ENCODE data around the gene UBR4. TPM values are rescaled to one million over a fixed set of nuclear protein-coding genes. Genes with fewer than 3 reads are reported as not detected.

UBR4 gene
- total RNA-seq, 1 experiment from 2014 or later = 201 TPM

DNA sequence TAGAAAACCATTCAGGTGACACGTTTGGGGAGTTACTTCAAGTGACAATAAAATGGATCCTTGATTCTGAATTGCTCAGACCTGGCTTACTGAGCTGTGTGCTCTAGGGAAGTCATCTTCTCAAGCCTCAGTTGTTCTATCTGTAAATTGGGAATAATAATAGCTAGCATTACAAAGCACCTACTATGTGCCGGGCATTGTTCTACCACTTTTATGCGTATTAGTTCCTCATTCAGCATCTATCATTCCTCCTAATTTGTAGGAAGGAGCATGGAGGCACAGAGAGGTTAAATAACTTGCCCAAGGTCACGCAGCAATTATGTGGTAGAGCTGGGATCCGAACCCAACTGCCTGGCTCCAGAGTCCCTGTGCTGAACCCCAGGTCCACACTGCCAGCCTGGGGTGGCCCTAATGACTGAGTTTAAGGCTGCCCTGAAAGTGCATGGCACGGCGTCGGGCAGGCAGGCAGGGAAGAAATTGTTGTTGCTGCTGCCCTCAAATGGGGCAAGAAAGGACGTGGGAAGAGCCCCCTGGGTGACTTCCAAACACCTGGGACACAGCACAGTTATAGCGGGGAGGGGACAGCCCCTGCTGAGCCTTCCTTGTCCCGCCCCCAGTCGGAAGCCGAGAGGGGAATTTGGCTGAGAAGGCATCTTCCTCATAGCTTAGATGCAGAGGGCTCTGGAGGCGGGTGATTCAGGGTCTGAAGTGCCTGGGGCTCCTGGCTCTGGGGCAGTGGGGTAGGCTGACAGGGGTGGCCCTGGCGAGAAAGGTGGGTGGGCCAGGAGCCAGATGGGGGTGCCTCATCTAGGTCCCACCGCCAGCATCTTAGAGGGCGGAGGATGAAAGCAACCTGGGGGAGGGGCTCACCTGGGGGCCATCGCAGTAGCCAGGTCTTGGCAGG, 167.1 kb downstream of the UBR4 start:
- H3K9me2 ChIP-seq (replicated peaks; ENCODE audit: insufficient read depth, low read length) = no peaks in the 10 kb centered on the region
- DNase-seq = no peak
- no peak overlapping the region for H3K4me3 ChIP-seq (ENCODE audit: low read length)
- H2AFZ ChIP-seq (ENCODE audit: low read length) = no peak overlapping the region
- no peak overlapping the region for H3K27ac ChIP-seq (ENCODE audit: low read length)
- no peaks in the 10 kb centered on the region for H3K9me3 ChIP-seq (ENCODE audit: low read length)
- no peak overlapping the region for H3K4me2 ChIP-seq (ENCODE audit: low read depth, low read length, poor library complexity, severe bottlenecking)
- no peaks in the 10 kb centered on the region for H3K79me2 ChIP-seq (ENCODE audit: low read length)
- no peak overlapping the region for H3K9ac ChIP-seq (ENCODE audit: low read length)
- no peaks in the 10 kb centered on the region for H3K27me3 ChIP-seq (ENCODE audit: low read length)
- H4K20me1 ChIP-seq (ENCODE audit: insufficient read depth, low read depth, low read length) = no peaks in the 10 kb centered on the region
- H3K4me1 ChIP-seq (ENCODE audit: low read length) = no peaks in the 10 kb centered on the region
- no peaks in the 10 kb centered on the region for H3K36me3 ChIP-seq (ENCODE audit: insufficient read depth, low read length)

DNA sequence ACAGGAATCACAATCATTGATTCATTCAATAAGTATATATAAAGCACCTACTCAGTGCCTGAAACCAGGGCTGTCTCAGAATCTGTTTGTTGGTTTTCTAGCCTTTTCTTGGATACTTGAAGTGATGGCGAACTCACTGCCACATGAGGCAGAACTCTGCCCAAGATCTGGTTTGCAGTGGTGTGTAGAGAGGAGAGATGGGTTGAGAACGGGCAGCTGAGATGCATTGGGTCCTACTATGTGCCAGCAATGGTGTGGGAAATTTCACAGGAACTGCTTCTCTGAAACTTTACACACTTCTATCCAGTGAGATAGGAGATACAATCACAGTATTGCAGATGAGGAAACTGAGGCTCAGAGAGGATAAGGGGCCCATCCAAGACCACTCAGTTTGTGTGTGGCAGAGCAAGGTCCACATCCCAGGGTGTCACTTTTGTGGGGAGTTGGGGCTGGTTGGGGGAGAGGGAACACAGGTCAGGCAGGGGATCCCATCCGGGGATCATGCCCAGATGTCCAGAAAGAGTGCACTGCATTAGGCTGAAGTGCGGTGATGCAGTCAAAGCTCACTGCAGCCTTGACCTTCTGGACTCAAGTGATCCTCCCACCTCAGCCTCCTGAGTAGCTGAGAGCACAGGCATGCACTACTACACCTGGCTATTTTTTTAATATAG, 169.9 kb downstream of the UBR4 start:
- no peak overlapping the region for H3K9ac ChIP-seq (ENCODE audit: low read length)
- no peaks in the 10 kb centered on the region for H3K79me2 ChIP-seq (ENCODE audit: low read length)
- no peaks in the 10 kb centered on the region for H3K27me3 ChIP-seq (ENCODE audit: low read length)
- H3K9me2 ChIP-seq (replicated peaks; ENCODE audit: insufficient read depth, low read length) = no peaks in the 10 kb centered on the region
- no peaks in the 10 kb centered on the region for H3K9me3 ChIP-seq (ENCODE audit: low read length)
- no peak overlapping the region for H3K4me2 ChIP-seq (ENCODE audit: low read depth, low read length, poor library complexity, severe bottlenecking)
- no peak overlapping the region for H2AFZ ChIP-seq (ENCODE audit: low read length)
- no peaks in the 10 kb centered on the region for H3K4me1 ChIP-seq (ENCODE audit: low read length)
- H3K36me3 ChIP-seq (ENCODE audit: insufficient read depth, low read length) = no peaks in the 10 kb centered on the region
- no peaks in the 10 kb centered on the region for H4K20me1 ChIP-seq (ENCODE audit: insufficient read depth, low read depth, low read length)
- H3K4me3 ChIP-seq (ENCODE audit: low read length) = no peak overlapping the region
- no peak overlapping the region for H3K27ac ChIP-seq (ENCODE audit: low read length)
- DNase-seq = no peak

DNA sequence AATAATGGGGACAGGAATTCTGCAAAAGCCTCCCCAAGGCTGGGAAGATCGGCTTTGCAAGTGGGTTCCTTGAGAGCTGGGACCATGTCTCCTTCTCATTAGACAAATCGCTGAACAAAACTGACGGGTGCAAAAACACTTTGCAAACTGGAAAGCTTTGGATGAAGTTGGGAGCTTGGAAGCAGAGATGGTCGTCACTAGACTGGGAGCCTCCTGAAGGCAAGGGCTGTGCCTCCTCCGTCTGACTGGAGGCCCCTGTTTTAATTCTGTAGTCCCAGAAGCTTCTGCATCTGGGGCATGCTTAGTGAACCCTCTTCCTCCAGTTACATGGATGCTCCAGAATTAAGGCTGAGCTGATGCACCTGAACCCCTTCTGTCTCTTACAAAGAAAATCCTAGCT, 171.3 kb downstream of the UBR4 start:
- Histone ChIP-seq H3K4me1 (ENCODE audit: low read length) (no peaks in the 10 kb centered on the region), H3K9me3 (ENCODE audit: low read length) (no peaks in the 10 kb centered on the region)

DNA sequence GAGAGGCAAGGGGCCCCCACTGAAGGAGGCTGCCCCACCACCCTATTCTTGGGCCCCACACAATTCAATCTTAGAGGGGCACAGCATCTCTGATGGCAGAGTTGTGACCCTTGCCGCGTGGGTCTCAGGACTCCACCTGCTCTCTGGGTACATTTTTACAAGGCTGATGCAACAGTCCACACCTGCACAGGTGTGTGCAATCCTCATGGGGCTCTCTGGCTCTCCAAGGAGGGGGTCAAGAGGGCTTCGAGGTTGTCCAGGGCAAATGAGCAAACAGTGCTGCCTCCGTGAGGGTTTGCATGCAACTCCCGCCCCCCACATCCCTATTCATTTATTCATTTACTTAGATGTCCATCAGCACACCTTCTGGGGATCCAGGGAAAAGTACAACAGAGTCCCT, 172.0 kb downstream of the UBR4 start:
- Histone ChIP-seq H4K20me1 (ENCODE audit: insufficient read depth, low read depth, low read length) (no peaks in the 10 kb centered on the region), H3K9ac (ENCODE audit: low read length) (no peak overlapping the region), H3K79me2 (ENCODE audit: low read length) (no peaks in the 10 kb centered on the region), H3K4me3 (ENCODE audit: low read length) (no peak overlapping the region), H3K4me2 (ENCODE audit: low read depth, low read length, poor library complexity, severe bottlenecking) (no peak overlapping the region), H3K4me1 (ENCODE audit: low read length) (no peaks in the 10 kb centered on the region), H3K27me3 (ENCODE audit: low read length) (no peaks in the 10 kb centered on the region), H3K36me3 (ENCODE audit: insufficient read depth, low read length) (no peaks in the 10 kb centered on the region), H2AFZ (ENCODE audit: low read length) (no peak overlapping the region), H3K9me3 (ENCODE audit: low read length) (no peaks in the 10 kb centered on the region), H3K27ac (ENCODE audit: low read length) (no peak overlapping the region), H3K9me2 (replicated peaks; ENCODE audit: insufficient read depth, low read length) (no peaks in the 10 kb centered on the region)
- no peak for DNase-seq

More for the DNA sequence above, 171.3 kb downstream of the UBR4 start:
- no peak for DNase-seq
- Histone ChIP-seq H3K36me3 (ENCODE audit: insufficient read depth, low read length) (no peaks in the 10 kb centered on the region), H3K27ac (ENCODE audit: low read length) (no peak overlapping the region), H3K4me2 (ENCODE audit: low read depth, low read length, poor library complexity, severe bottlenecking) (no peak overlapping the region), H4K20me1 (ENCODE audit: insufficient read depth, low read depth, low read length) (no peaks in the 10 kb centered on the region), H3K79me2 (ENCODE audit: low read length) (no peaks in the 10 kb centered on the region), H3K9ac (ENCODE audit: low read length) (no peak overlapping the region), H3K27me3 (ENCODE audit: low read length) (no peaks in the 10 kb centered on the region), H3K4me3 (ENCODE audit: low read length) (no peak overlapping the region), H2AFZ (ENCODE audit: low read length) (no peak overlapping the region), H3K9me2 (replicated peaks; ENCODE audit: insufficient read depth, low read length) (no peaks in the 10 kb centered on the region)

DNA sequence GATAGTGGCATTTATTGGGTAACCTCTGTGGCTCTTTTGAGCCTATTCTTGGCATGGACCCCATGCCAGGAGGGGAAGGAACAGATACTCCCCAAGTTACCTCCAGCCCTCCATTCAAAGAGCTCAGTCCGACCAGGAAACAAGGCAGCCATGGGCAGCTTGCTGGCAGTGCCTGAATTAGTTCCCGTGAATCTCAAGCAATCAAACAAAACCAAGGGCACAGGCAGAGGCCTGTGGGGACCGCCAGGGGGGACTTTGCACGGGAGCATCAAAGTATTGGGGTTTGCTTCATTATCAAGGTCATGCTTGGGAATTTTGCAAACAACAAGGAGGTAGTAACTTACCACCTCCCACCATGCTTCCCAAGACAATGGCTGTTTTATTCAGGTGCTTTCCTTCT, 172.4 kb downstream of the UBR4 start:
- no peaks in the 10 kb centered on the region for H3K4me1 ChIP-seq (ENCODE audit: low read length)
- H3K79me2 ChIP-seq (ENCODE audit: low read length) = no peaks in the 10 kb centered on the region
- H3K9me2 ChIP-seq (replicated peaks; ENCODE audit: insufficient read depth, low read length) = no peaks in the 10 kb centered on the region
- no peaks in the 10 kb centered on the region for H3K27me3 ChIP-seq (ENCODE audit: low read length)
- H3K4me3 ChIP-seq (ENCODE audit: low read length) = no peak overlapping the region
- H3K9ac ChIP-seq (ENCODE audit: low read length) = no peak overlapping the region
- no peaks in the 10 kb centered on the region for H4K20me1 ChIP-seq (ENCODE audit: insufficient read depth, low read depth, low read length)
- no peak overlapping the region for H3K27ac ChIP-seq (ENCODE audit: low read length)
- DNase-seq = no peak
- H2AFZ ChIP-seq (ENCODE audit: low read length) = no peak overlapping the region
- H3K36me3 ChIP-seq (ENCODE audit: insufficient read depth, low read length) = no peaks in the 10 kb centered on the region
- no peak overlapping the region for H3K4me2 ChIP-seq (ENCODE audit: low read depth, low read length, poor library complexity, severe bottlenecking)
- H3K9me3 ChIP-seq (ENCODE audit: low read length) = no peaks in the 10 kb centered on the region

DNA sequence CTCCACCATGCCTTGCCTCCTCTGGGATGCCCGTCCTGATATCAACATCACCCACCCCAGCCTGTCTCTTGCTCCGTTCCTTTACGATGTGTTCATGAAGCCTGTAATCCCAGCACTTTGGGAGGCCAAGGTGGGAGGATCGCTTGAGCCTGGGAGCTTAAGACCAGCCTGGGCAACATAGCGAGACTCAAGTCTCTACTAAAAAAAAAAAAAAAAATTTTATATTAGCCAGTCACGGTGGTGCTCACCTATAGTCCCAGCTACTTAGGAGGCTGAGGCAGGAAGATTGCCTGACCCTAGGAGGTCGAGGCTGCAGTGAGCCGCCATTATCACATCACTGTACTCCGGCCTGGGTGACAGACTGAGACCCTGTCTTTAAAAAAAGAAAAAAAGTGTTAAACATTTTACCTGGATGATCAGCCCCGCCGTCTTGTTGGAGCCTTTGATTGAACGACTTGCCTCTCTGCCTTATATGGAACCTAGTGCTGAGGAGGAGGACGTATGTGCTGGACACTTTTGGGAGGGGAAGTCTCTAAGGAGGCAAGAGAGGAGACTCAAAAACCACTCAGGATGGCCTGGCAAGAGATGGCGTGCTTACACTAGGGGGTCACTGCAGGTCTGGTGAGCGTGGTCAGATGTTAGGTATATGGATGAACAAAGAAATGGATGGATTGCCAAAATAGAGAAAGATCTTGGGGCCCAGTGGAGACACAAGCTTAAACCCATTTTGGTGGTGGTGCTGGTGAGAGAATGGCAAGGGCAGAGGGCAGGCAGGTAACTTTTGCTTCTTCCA, 173.1 kb downstream of the UBR4 start:
- DNase-seq = no peak
- no peak overlapping the region for H3K4me3 ChIP-seq (ENCODE audit: low read length)

DNA sequence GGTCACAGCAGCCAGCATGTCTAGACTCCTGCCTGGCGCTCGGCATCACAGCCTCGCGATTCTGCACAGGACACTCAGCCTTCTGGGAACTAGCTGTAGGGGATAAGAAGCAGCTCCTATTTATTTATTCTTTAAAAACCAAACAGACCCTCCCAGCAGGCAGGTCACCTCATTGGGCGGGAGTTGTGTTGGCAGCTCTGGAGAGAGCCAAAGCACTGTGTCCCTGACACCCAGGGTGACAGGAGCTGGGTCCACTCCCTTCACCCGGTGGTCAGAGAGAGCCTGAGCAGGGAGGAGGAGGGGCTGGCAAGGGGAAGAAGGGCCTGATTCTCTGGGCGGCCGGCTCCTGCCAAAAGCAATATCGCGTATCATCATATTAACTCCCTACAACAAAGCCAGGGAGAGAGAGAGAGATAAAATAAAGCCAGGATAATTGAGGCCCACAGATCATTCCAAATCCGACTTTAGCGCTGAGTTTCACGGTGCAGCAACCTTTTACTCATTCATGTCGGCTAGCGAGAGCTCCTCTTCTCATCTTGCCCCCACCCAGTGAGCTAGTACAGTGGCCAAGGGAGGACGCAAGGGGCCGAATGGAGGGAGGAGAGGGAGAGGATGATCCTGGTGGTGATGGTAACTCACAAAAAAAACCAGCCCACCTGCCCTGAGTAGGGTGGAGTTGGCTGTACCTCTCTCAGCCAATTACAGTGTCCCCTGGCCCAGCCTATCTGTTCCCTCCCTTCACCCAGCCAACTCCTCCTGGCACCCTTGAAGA, 173.8 kb downstream of the UBR4 start:
- no peak overlapping the region for H3K9ac ChIP-seq (ENCODE audit: low read length)
- H4K20me1 ChIP-seq (ENCODE audit: insufficient read depth, low read depth, low read length) = no peaks in the 10 kb centered on the region
- no peaks in the 10 kb centered on the region for H3K9me2 ChIP-seq (replicated peaks; ENCODE audit: insufficient read depth, low read length)
- no peaks in the 10 kb centered on the region for H3K79me2 ChIP-seq (ENCODE audit: low read length)
- H2AFZ ChIP-seq (ENCODE audit: low read length) = no peak overlapping the region
- no peak overlapping the region for H3K4me3 ChIP-seq (ENCODE audit: low read length)
- no peaks in the 10 kb centered on the region for H3K4me1 ChIP-seq (ENCODE audit: low read length)
- DNase-seq = no peak
- no peak overlapping the region for H3K27ac ChIP-seq (ENCODE audit: low read length)
- no peaks in the 10 kb centered on the region for H3K9me3 ChIP-seq (ENCODE audit: low read length)
- H3K36me3 ChIP-seq (ENCODE audit: insufficient read depth, low read length) = no peaks in the 10 kb centered on the region
- no peak overlapping the region for H3K4me2 ChIP-seq (ENCODE audit: low read depth, low read length, poor library complexity, severe bottlenecking)
- H3K27me3 ChIP-seq (ENCODE audit: low read length) = no peaks in the 10 kb centered on the region

More for the DNA sequence above, 173.1 kb downstream of the UBR4 start:
- Histone ChIP-seq H3K36me3 (ENCODE audit: insufficient read depth, low read length) (no peaks in the 10 kb centered on the region), H2AFZ (ENCODE audit: low read length) (no peak overlapping the region), H3K4me2 (ENCODE audit: low read depth, low read length, poor library complexity, severe bottlenecking) (no peak overlapping the region), H3K4me1 (ENCODE audit: low read length) (no peaks in the 10 kb centered on the region), H3K9me3 (ENCODE audit: low read length) (no peaks in the 10 kb centered on the region), H3K27ac (ENCODE audit: low read length) (no peak overlapping the region), H3K9me2 (replicated peaks; ENCODE audit: insufficient read depth, low read length) (no peaks in the 10 kb centered on the region), H4K20me1 (ENCODE audit: insufficient read depth, low read depth, low read length) (no peaks in the 10 kb centered on the region), H3K27me3 (ENCODE audit: low read length) (no peaks in the 10 kb centered on the region), H3K79me2 (ENCODE audit: low read length) (no peaks in the 10 kb centered on the region), H3K9ac (ENCODE audit: low read length) (no peak overlapping the region)
